Gastrocnemius medialis (tissue), 4 donors: Measurements from ENCODE around the gene RAD51B. TPM values are rescaled to one million over a fixed set of nuclear protein-coding genes. Genes with fewer than 3 reads are reported as not detected.

ENCODE experiments used
- ATAC-seq, 2 donors: fragments of 150-250 bp; one replicate each; pipeline ENCODE4 v1.9.1; 2016
- DNase-seq, 2 donors: peaks; one replicate each; pipeline ENCODE4 v3.0.0-alpha.2; 2019
- H3K27ac ChIP-seq, 4 donors: fragments of 200-600 bp; sonication (generic); 1 replicate in 1 of 4; 2 replicates in 3 of 4; pipeline ENCODE4 v1.5.1; 2016 to 2018; ENCODE audit warnings: mild to moderate bottlenecking in 2 of 4, moderate library complexity in 1 of 4
- H3K27me3 ChIP-seq, 3 donors: fragments of 200-600 bp; sonication (generic) in 2 of 3; 1 replicate in 1 of 3; 2 replicates in 2 of 3; pipeline versions ENCODE4 v1.5.1 to v1.6.0; 2016 to 2019; ENCODE audit warnings: mild to moderate bottlenecking in 1 of 3, moderate library complexity in 1 of 3
- H3K36me3 ChIP-seq, 2 donors: fragments of 200-600 bp; sonication (generic) in 1 of 2; one replicate each; pipeline ENCODE4 v1.5.1; 2017 to 2018
- H3K4me1 ChIP-seq, 2 donors: fragments of 200-600 bp; sonication (generic) in 1 of 2; one replicate each; pipeline ENCODE4 v1.5.1; 2016 to 2017; ENCODE audit warnings: mild to moderate bottlenecking in 2 of 2
- H3K4me3 ChIP-seq, 4 donors: fragments of 200-600 bp; sonication (generic) in 3 of 4; 1 replicate in 1 of 4; 2 replicates in 3 of 4; pipeline ENCODE4 v1.5.1; 2016 to 2019; ENCODE audit warnings: mild to moderate bottlenecking in 2 of 4
- H3K9me3 ChIP-seq, 3 donors: fragments of 200-600 bp; sonication (generic) in 2 of 3; 1 replicate in 1 of 3; 2 replicates in 2 of 3; pipeline ENCODE4 v1.5.1; 2016 to 2019
- CTCF ChIP-seq, 5 experiments: fragments of 450-650 bp in 3 of 5; fragments of 200-600 bp in 2 of 5; sonication (generic) in 2 of 5; IDR thresholded peaks in 4 of 5; conservative IDR thresholded peaks in 1 of 5; 1 replicate in 4 of 5; 2 replicates in 1 of 5; pipeline ENCODE4 v1.5.1; 2016 to 2019; ENCODE audit warnings: antibody characterized with exemption in 5 of 5, mild to moderate bottlenecking in 3 of 5, moderate library complexity in 3 of 5
- POLR2A ChIP-seq, 2 donors: fragments of 450-650 bp; IDR thresholded peaks; one replicate each; pipeline ENCODE4 v1.6.1; 2017; ENCODE audit warnings: antibody characterized with exemption in 2 of 2, mild to moderate bottlenecking in 2 of 2, moderate library complexity in 2 of 2
- in situ Hi-C, 4 donors: fragments of 200-750 bp; cut with MboI; loops; one replicate each; pipeline versions ENCODE4 v1.15.0 to v1.8.0; 2017; ENCODE audit warnings: low sequenced_read_pairs in 4 of 4
- intact Hi-C: fragments of 100-400 bp; cut with DNase I; formaldehyde crosslinking; loops from one replicate; pipeline ENCODE4 v1.15.1; 2023; ENCODE audit warnings: low total_unique reads
- total RNA-seq, 4 donors: library from RNA; depleted of rRNA; stranded (reverse); fragments of >200 nt; gene quantifications; one replicate each; pipeline versions ENCODE4 v1.1.0 to v1.2.3, GENCODE V29; 2016

The RAD51B gene
- total RNA-seq, 4 donors from 2014 or later: 1.6 to 3.3 (median 2.4) TPM

GRCh38 chr14:68193970-68194681 is 374.5 kb downstream of the RAD51B start:
- Histone ChIP-seq H3K4me1 (peaks cover 38 to 39% of the 10 kb centered on the region in 2 donors), H3K4me3 (no peak overlapping the region), H3K27ac (peak overlapping the region; percentile 75 to 83 (median 78)), H3K36me3 (no peaks in the 10 kb centered on the region), H3K27me3 (no peaks in the 10 kb centered on the region), H3K9me3 (no peaks in the 10 kb centered on the region)
- intact Hi-C loops: loop anchor here (2.0 to 5.0 kb wide), 2 partner anchors 51 to 598 kb away; partner anchors contain the start of gene ZFP36L1
- ATAC-seq: no peak
- no peak for DNase-seq
- in situ Hi-C loops: no loop called here
- TF ChIP-seq POLR2A (IDR thresholded peaks at IDR 0.05): no peak
- no peak for TF ChIP-seq CTCF (IDR thresholded peaks at IDR 0.05 in 4 of 5, conservative IDR thresholded peaks at IDR 0.05 in 1 of 5)

- peak overlapping the region; percentile 75 to 83 (median 78) for H3K27ac ChIP-seq
- no peak for DNase-seq
Observed at GRCh38 chr14:68195126-68195525, 375.5 kb downstream of the RAD51B start.

GRCh38 chr14:68198713-68199495 is 379.3 kb downstream of the RAD51B start:
- Histone ChIP-seq H3K27ac (peak overlapping the region; percentile 17 to 46 (median 31)), H3K36me3 (no peaks in the 10 kb centered on the region), H3K9me3 (no peaks in the 10 kb centered on the region), H3K4me1 (peaks cover 20 to 26% of the 10 kb centered on the region in 2 donors), H3K27me3 (no peaks in the 10 kb centered on the region), H3K4me3 (no peak overlapping the region)
- in situ Hi-C loops: no loop called here
- TF ChIP-seq CTCF (IDR thresholded peaks at IDR 0.05 in 4 of 5, conservative IDR thresholded peaks at IDR 0.05 in 1 of 5) (no peak), POLR2A (IDR thresholded peaks at IDR 0.05) (no peak)
- intact Hi-C loops: no loop called here
- DNase-seq (no peak), ATAC-seq (no peak)

More at GRCh38 chr14:68195126-68195525, 375.5 kb downstream of the RAD51B start:
- TF ChIP-seq POLR2A (IDR thresholded peaks at IDR 0.05) (no peak), CTCF (IDR thresholded peaks at IDR 0.05 in 4 of 5, conservative IDR thresholded peaks at IDR 0.05 in 1 of 5) (no peak)
- peak; percentile 28 to 30 for ATAC-seq
- H3K4me3 ChIP-seq: no peak overlapping the region
- H3K4me1 ChIP-seq: peaks cover 38 to 46% of the 10 kb centered on the region in 2 donors
- H3K36me3 ChIP-seq: no peaks in the 10 kb centered on the region
- intact Hi-C loops: no loop called here
- in situ Hi-C loops: no loop called here
- no peaks in the 10 kb centered on the region for H3K9me3 ChIP-seq
- H3K27me3 ChIP-seq: no peaks in the 10 kb centered on the region

- H3K27me3 ChIP-seq: no peaks in the 10 kb centered on the region
- no peaks in the 10 kb centered on the region for H3K9me3 ChIP-seq
- DNase-seq (no peak), ATAC-seq (peak in 1 of 2 donors; percentile 47)
- H3K4me1 ChIP-seq: peaks cover 13 to 19% of the 10 kb centered on the region in 2 donors
- H3K36me3 ChIP-seq: no peaks in the 10 kb centered on the region
- TF ChIP-seq POLR2A (IDR thresholded peaks at IDR 0.05): no peak
- TF ChIP-seq CTCF (IDR thresholded peaks at IDR 0.05 in 4 of 5, conservative IDR thresholded peaks at IDR 0.05 in 1 of 5): no peak
- no peak overlapping the region for H3K4me3 ChIP-seq
- H3K27ac ChIP-seq: peak overlapping the region; percentile 17 to 46 (median 31)
- in situ Hi-C loops: no loop called here
- intact Hi-C loops: no loop called here
Observed at GRCh38 chr14:68199554-68200151, 380.1 kb downstream of the RAD51B start.
